WERI-Rb-1 (cell line): ENCODE results near the gene RNU11.

ENCODE experiments used
- DNase-seq: peaks from one replicate; pipeline ENCODE4 v3.0.0-alpha.2; 2020
- H3K27ac ChIP-seq: fragments of 250-450 bp; sonication (Bioruptor Pico); 2 replicates; pipeline ENCODE4 v1.5.1; 2020; ENCODE audit warnings: mild to moderate bottlenecking, moderate library complexity
- H3K27me3 ChIP-seq: fragments of 250-450 bp; sonication (Bioruptor Pico); 2 replicates; pipeline ENCODE4 v1.5.1; 2021; ENCODE audit warnings: mild to moderate bottlenecking, low read depth, moderate library complexity; ENCODE audit not compliant: insufficient read depth, severe bottlenecking
- H3K36me3 ChIP-seq: fragments of 250-450 bp; sonication (Bioruptor Pico); 2 replicates; pipeline ENCODE4 v1.5.1; 2020; ENCODE audit warnings: mild to moderate bottlenecking, moderate library complexity
- H3K4me3 ChIP-seq: 2 replicates; pipeline ENCODE4 v1.5.1; 2011; ENCODE audit warnings: low read depth, mild to moderate bottlenecking, control low read depth, low read length
- H3K9me3 ChIP-seq: fragments of 250-450 bp; sonication (Bioruptor Pico); 2 replicates; pipeline ENCODE4 v1.5.1; 2021; ENCODE audit warnings: mild to moderate bottlenecking, moderate library complexity; ENCODE audit not compliant: severe bottlenecking
- TF ChIP-seq, protein P1 (sequence below): IDR thresholded peaks from 2 replicates; pipeline ENCODE4 v1.5.1; 2011; ENCODE audit warnings: low read depth, mild to moderate bottlenecking, control low read depth, inconsistent platforms, low read length

Gene RNU11

DNA sequence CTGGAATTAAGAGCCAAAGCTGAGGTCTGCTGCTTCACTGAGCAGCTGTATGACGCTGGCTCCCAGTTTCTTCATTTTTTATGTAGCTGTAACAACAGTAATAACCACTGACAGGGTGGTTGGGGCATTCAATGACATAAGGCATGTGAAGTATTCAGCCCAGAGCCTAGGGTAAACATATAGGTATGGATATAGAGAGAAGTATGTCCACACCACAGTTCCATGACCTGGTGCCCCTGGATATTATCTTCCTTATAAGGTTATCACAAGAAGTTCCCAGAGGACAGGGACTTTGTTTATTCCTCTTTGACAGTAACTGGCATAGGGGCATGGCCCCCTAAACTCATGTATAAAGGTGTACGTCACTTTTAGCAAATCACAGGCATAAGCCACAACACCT, 41.6 kb upstream of the RNU11 start:
- Histone ChIP-seq H3K4me3 (no peak overlapping the region), H3K27ac (no peak overlapping the region), H3K36me3 (peaks cover 22% of the 10 kb centered on the region), H3K9me3 (no peaks in the 10 kb centered on the region), H3K27me3 (no peaks in the 10 kb centered on the region)
- no peak for DNase-seq
- TF ChIP-seq, protein P1, sequence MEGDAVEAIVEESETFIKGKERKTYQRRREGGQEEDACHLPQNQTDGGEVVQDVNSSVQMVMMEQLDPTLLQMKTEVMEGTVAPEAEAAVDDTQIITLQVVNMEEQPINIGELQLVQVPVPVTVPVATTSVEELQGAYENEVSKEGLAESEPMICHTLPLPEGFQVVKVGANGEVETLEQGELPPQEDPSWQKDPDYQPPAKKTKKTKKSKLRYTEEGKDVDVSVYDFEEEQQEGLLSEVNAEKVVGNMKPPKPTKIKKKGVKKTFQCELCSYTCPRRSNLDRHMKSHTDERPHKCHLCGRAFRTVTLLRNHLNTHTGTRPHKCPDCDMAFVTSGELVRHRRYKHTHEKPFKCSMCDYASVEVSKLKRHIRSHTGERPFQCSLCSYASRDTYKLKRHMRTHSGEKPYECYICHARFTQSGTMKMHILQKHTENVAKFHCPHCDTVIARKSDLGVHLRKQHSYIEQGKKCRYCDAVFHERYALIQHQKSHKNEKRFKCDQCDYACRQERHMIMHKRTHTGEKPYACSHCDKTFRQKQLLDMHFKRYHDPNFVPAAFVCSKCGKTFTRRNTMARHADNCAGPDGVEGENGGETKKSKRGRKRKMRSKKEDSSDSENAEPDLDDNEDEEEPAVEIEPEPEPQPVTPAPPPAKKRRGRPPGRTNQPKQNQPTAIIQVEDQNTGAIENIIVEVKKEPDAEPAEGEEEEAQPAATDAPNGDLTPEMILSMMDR = no peak

DNA sequence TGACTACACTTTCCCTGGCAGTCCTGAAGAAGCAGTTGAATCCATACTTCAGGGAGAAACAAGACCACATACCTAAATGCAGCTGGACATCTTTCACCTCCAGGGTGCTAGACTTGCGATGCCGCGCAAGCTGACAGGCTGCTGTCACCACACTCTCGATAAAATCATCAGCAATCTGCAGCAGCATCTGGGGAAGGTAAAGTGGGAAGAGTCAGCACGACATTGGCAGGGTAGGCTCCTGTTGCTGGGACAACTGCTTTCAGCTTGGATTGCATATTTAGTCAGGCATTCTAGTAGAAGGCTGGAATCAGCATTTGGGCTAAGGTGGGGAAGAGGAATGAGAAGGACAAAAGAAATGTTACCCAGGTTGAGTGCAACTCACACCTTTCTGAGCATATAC, 35.2 kb upstream of the RNU11 start:
- TF ChIP-seq, protein P1 = no peak
- no peak for DNase-seq
- Histone ChIP-seq H3K36me3 (peaks cover 11% of the 10 kb centered on the region), H3K9me3 (no peaks in the 10 kb centered on the region), H3K4me3 (no peak overlapping the region), H3K27ac (no peak overlapping the region), H3K27me3 (no peaks in the 10 kb centered on the region)

DNA sequence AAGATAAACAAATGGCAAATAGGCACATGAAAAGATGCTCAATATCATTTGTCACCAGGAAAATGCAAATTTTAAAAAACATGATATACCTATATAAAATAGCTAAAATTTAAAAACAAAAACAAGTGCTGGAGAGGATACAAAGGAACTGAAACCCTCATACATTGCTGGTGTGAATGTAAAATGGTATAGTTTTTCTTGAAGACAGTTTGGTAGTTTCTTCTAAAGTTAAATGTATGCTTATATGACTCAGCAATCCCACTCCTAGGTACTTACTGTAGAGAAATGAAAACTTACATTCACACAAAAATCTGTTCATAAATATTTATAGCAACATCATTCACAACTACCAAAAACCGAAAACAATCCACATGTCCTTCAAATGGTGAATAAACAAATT, 16.7 kb upstream of the RNU11 start:
- TF ChIP-seq, protein P1 = no peak
- no peak overlapping the region for H3K27ac ChIP-seq
- H3K27me3 ChIP-seq = no peaks in the 10 kb centered on the region
- H3K9me3 ChIP-seq = no peaks in the 10 kb centered on the region
- no peak for DNase-seq
- no peaks in the 10 kb centered on the region for H3K36me3 ChIP-seq
- no peak overlapping the region for H3K4me3 ChIP-seq

DNA sequence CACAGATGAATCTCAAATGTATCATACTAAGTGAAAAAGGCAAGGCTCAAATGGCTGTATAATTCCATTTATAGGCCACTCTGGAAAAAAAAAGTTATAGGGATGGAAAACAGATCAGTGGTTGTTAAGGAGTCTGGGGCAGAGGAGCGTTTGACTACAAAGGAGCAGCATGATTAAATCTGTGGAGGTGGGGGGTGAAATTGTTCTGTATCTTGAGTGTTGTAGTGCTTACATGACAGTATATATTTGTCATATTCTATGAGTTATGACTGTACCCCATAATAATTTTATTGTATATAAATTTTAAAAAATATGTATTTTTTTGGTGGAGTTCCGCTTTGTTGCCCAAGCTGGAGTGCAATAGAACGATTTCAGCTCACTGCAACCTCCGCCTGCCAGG, 15.8 kb upstream of the RNU11 start:
- no peak for DNase-seq
- no peak overlapping the region for H3K4me3 ChIP-seq
- H3K27ac ChIP-seq = no peak overlapping the region
- no peaks in the 10 kb centered on the region for H3K36me3 ChIP-seq
- no peaks in the 10 kb centered on the region for H3K27me3 ChIP-seq
- H3K9me3 ChIP-seq = no peaks in the 10 kb centered on the region
- TF ChIP-seq, protein P1 = no peak

DNA sequence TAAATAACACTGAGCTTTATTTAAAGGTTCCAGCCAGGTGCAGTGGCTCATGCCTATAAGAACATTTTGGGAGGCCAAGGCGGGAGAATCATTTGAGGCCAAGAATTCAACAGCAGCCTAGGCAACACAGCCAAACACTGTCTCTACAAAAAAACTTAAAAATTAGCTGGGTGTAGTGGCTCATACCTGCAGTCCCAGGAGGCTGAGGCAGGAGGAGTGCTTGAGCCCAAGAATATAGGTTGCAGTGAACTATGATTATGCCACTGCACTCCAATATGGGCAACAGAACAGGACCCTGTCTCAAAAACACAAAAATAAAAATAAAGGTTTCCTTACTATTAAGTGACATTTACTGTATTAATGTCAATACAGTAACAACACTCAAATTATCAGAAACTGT, 7.6 kb upstream of the RNU11 start:
- no peak for DNase-seq
- TF ChIP-seq, protein P1 = peak; percentile 21; the same call in 1 of the 2 replicates
- no peak overlapping the region for H3K4me3 ChIP-seq

DNA sequence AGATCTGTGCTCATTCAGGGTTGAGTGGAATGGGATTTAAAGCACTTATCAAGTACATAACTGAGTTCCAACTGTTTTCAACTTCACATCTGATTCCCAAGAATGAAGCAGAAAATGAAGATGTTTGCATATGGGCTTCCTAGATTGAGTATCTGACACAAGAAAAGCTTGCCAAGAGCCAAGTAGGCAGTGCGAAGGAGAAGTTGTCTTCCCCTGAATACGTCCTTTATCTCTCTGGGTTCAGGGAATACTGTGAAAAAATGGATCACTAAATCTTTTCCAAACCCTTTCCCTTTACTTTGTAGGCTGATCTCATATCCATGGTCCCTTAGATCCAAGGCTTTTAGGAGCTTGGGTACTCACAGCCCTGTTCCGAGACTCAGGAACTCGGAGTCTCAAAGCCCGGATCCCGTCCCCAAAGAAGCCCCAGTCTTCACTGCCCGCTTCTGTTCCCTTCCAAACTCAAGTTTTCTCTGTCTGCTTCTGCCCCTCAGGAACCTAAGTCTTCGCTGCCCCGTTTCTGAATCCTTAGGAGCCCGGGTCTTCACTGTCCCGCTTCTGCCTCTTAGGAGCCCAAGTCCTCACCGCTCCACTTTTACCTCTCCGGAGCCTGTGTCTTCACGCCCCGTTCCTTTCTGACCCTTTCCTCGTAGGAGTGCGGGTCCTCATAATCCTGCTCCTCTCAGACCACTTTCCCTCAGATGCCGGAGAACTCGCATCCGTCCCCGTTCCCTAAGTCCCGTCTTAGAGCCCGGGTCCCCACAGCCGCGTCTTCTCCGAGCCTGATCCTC, 6.1 kb upstream of the RNU11 start:
- Histone ChIP-seq H3K27ac (peak overlapping the region; percentile 93), H3K4me3 (peak overlapping the region; percentile 74), H3K36me3 (no peaks in the 10 kb centered on the region), H3K9me3 (no peaks in the 10 kb centered on the region), H3K27me3 (no peaks in the 10 kb centered on the region)
- no peak for DNase-seq
- TF ChIP-seq, protein P1 = no peak

More for the DNA sequence above, 7.6 kb upstream of the RNU11 start:
- Histone ChIP-seq H3K9me3 (no peaks in the 10 kb centered on the region), H3K27ac (no peak overlapping the region), H3K36me3 (no peaks in the 10 kb centered on the region), H3K27me3 (no peaks in the 10 kb centered on the region)
